K562 (cell line): Measurements from ENCODE around the gene ABHD5. TPM values are rescaled to one million over a fixed set of nuclear protein-coding genes. Genes with fewer than 3 reads are reported as not detected.

Experiments used
- ATAC-seq: fragments of 200-7000 bp; cut with Tn5 transposase; 3 replicates; pipeline ENCODE4 v1.9.1; 2020; ENCODE audit warnings: moderate library complexity
- BruUV-seq: library from RNA; stranded (reverse); fragments of 400-500 nt; replicated peaks from 2 replicates; lab custom pipeline; 2021; lab: Mats Ljungman, UMichigan
- CTCF ChIA-PET: fragments of 300-600 bp; formaldehyde crosslinking; extraction: SDS; loops from one replicate; lab custom pipeline; 2021; ENCODE audit warnings: low intra/inter-chr PET ratio; lab: Yijun Ruan, JAX
- POLR2A ChIA-PET: fragments of 300-600, 350-650 bp; sonication (Branson Sonifier 250); formaldehyde crosslinking; extraction: SDS; loops from one replicate; lab custom pipeline; 2021; ENCODE audit warnings: antibody characterized with exemption, inconsistent platforms; lab: Yijun Ruan, JAX
- DNase-seq, 4 experiments: peaks; one replicate each; pipeline versions ENCODE4 v3.0.0 to v3.0.0-alpha.2; 2011 to 2018; ENCODE audit warnings: low spot score in 3 of 4, mixed read lengths in 3 of 4; ENCODE audit errors: extremely low read depth in 1 of 4
- FAIRE-seq: peaks from 2 replicates; lab custom pipeline; 2011; peaks lifted over from hg19 to GRCh38; lab: Jason Lieb, UNC
- H2AFZ ChIP-seq: 2 replicates; pipeline ENCODE4 v1.6.0; 2011; ENCODE audit warnings: low read depth, low read length, control low read depth, inconsistent platforms
- H3K27ac ChIP-seq: fragments of 200-600 bp; 3 replicates; pipeline ENCODE4 v1.8.0; 2011; ENCODE audit warnings: low read depth, mild to moderate bottlenecking, control low read depth, inconsistent platforms, low read length, moderate library complexity, mixed read lengths; ENCODE audit errors: extremely low read depth
- H3K27me3 ChIP-seq, 2 experiments: fragments of 300-600 bp in 1 of 2; 2 replicates in 1 of 2; 3 replicates in 1 of 2; pipeline versions ENCODE4 v1.6.0 to v1.8.0; 2011; ENCODE audit warnings: inconsistent platforms in 2 of 2, low read length in 2 of 2, mild to moderate bottlenecking in 1 of 2, mixed read lengths in 1 of 2, moderate library complexity in 1 of 2; ENCODE audit not compliant: control insufficient read depth in 2 of 2, insufficient read depth in 2 of 2
- H3K36me3 ChIP-seq: fragments of 300-600 bp; 3 replicates; pipeline ENCODE4 v1.8.0; 2011; ENCODE audit warnings: mild to moderate bottlenecking, low read length, inconsistent platforms; ENCODE audit not compliant: control insufficient read depth, insufficient read depth
- H3K4me1 ChIP-seq, 2 experiments: fragments of 200-600 bp in 1 of 2; replicated peaks in 1 of 2; 2 replicates in 1 of 2; 3 replicates in 1 of 2; pipeline versions ENCODE4 v1.5.1 to v1.8.0; 2011; ENCODE audit warnings: inconsistent platforms in 2 of 2, low read length in 2 of 2, mild to moderate bottlenecking in 1 of 2, mixed read lengths in 1 of 2, moderate library complexity in 1 of 2; ENCODE audit not compliant: control insufficient read depth in 2 of 2, insufficient read depth in 2 of 2
- H3K4me2 ChIP-seq: 2 replicates; pipeline ENCODE4 v1.6.1; 2011; ENCODE audit warnings: low read length, control low read depth, inconsistent platforms, mixed read lengths; ENCODE audit not compliant: insufficient read depth
- H3K4me3 ChIP-seq: fragments of 200-600 bp; sonication (generic), shearing (Covaris generic); 2 replicates; pipeline ENCODE4 v1.5.1; 2016; ENCODE audit warnings: control low read depth, inconsistent platforms
- H3K79me2 ChIP-seq: fragments of 200-600 bp; 3 replicates; pipeline ENCODE4 v1.8.0; 2011; ENCODE audit warnings: low read length, inconsistent platforms; ENCODE audit not compliant: control insufficient read depth, insufficient read depth
- H3K9ac ChIP-seq, 2 experiments: 2 replicates each; pipeline versions ENCODE4 v1.6.0 to v1.6.1; 2011; ENCODE audit warnings: low read depth in 2 of 2, low read length in 2 of 2, control low read depth in 1 of 2, inconsistent platforms in 1 of 2, mild to moderate bottlenecking in 1 of 2, mixed read lengths in 1 of 2; ENCODE audit not compliant: insufficient read depth in 1 of 2
- H3K9me1 ChIP-seq: one replicate; pipeline ENCODE4 v1.6.0; 2011; ENCODE audit warnings: inconsistent platforms, mild to moderate bottlenecking, low read length, moderate library complexity; ENCODE audit not compliant: control insufficient read depth, insufficient read depth
- H3K9me3 ChIP-seq: replicated peaks from 2 replicates; pipeline ENCODE4 v1.5.1; 2011; ENCODE audit warnings: low read depth, low read length, inconsistent platforms; ENCODE audit not compliant: control insufficient read depth, insufficient read depth
- H4K20me1 ChIP-seq: replicated peaks from 2 replicates; pipeline ENCODE4 v1.6.1; 2011; ENCODE audit warnings: low read length, inconsistent platforms, mixed read lengths; ENCODE audit not compliant: control insufficient read depth, insufficient read depth
- HLTF ChIP-seq: fragments of 450-650 bp; IDR thresholded peaks from 2 replicates; pipeline ENCODE4 v1.6.1; 2016
- MEIS2 ChIP-seq: fragments of 450-650 bp; IDR thresholded peaks from 2 replicates; pipeline ENCODE4 v1.6.1; 2014; ENCODE audit warnings: mild to moderate bottlenecking; ENCODE audit not compliant: partially characterized antibody
- POLR2AphosphoS2 ChIP-seq: IDR thresholded peaks from 2 replicates; pipeline ENCODE4 v1.6.1; 2012; ENCODE audit warnings: low read length, improper control_type of control experiment
- POLR3A ChIP-seq: IDR thresholded peaks from 2 replicates; pipeline ENCODE4 v1.6.1; 2011; ENCODE audit warnings: borderline replicate concordance, mild to moderate bottlenecking, moderate library complexity; ENCODE audit not compliant: insufficient read length, insufficient read depth; ENCODE audit errors: extremely low read depth
- STAT5A ChIP-seq: IDR thresholded peaks from 2 replicates; pipeline ENCODE4 v1.6.1; 2012; ENCODE audit warnings: low read length, inconsistent platforms, borderline replicate concordance
- TCF7L2 ChIP-seq: fragments of 150-350 bp; IDR thresholded peaks from 2 replicates; pipeline ENCODE4 v1.6.1; 2016; ENCODE audit warnings: low read depth, mild to moderate bottlenecking, low read length, moderate library complexity
- THRA ChIP-seq: fragments of 450-650 bp; IDR thresholded peaks from 2 replicates; pipeline ENCODE4 v1.6.1; 2017; ENCODE audit warnings: mild to moderate bottlenecking, moderate library complexity
- WGBS: fragments of 100-300 bp; shearing (Covaris generic); methylation state at CpG from one replicate; pipeline ENCODE4 v1.1.6; 2016; ENCODE audit warnings: low coverage, mixed read lengths; ENCODE audit not compliant: insufficient coverage; ENCODE audit errors: missing lambda C conversion rate; 5-methylcytosine and 5-hydroxymethylcytosine counted together
- in situ Hi-C: fragments of 300-500 bp; cut with MboI; formaldehyde crosslinking; loops from 4 replicates; pipeline ENCODE4 v1.15.0; 2018; ENCODE audit warnings: inconsistent platforms, mixed read lengths
- intact Hi-C: fragments of 100-400 bp; cut with micrococcal nuclease; formaldehyde crosslinking; loops from 2 replicates; pipeline ENCODE4 v1.14.2; 2022
- polyA plus RNA-seq, 8 experiments: library from polyadenylated mRNA; depleted of rRNA in 4 of 8; stranded (reverse) in 5 of 8; unstranded in 3 of 8; fragments of >200 nt; fragmentation: Nextera tagmentation in 2 of 8; fragmentation: Illumina TruSeq in 1 of 8; extraction: Ambion mirVana in 2 of 8; extraction: Trizol in 1 of 8; gene quantifications; 2 replicates each; pipeline versions ENCODE4 v1.2.1 to v1.2.3, GENCODE V29; 2011 to 2014; ENCODE audit warnings: inconsistent platforms in 1 of 8, missing spikeins in 1 of 8
- total RNA-seq, 7 experiments: library from RNA; depleted of rRNA in 6 of 7; stranded (reverse); fragments of >200 nt in 6 of 7; fragmentation: Illumina TruSeq in 2 of 7; extraction: Trizol in 2 of 7; gene quantifications; 2 replicates each; pipeline versions ENCODE4 v1.2.1 to v1.2.3, GENCODE V29; 2011 to 2021; ENCODE audit warnings: low replicate concordance in 1 of 7
- TF ChIP-seq, protein P1 (sequence below): fragments of 450-650 bp; IDR thresholded peaks from 2 replicates; pipeline ENCODE4 v1.6.1; 2017; ENCODE audit warnings: antibody characterized with exemption

ABHD5 gene
- total and polyA plus RNA-seq, 9 of the 15 experiments (the other 6 are each of a cell fraction or from before 2014, with no cell fraction given) = 27.8 to 61.7 (median 39.9) TPM

DNA sequence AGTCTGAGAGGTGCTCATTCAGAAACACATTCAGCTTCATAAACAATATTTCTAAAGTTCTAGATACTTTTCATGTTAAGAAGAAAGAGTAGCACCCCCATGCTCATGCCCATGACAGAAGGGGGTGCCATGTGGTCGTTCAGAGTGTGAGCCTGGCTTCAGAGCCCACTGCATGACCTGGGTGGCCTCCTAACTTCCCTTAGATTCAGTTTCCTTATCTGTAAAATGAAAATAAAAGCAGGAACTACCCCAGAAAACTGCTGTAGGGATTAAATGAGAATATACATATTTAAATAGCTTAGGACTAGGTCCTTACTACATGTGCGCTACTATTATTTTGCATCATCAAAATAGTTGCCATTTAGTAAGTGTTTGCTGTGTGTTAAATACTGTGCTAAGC, 69.2 kb downstream of the ABHD5 start:
- ATAC-seq (no peak), DNase-seq (no peak), FAIRE-seq (no peak)
- Histone ChIP-seq H3K4me3 (no peak overlapping the region), H3K4me1 (peaks cover 0 to 8% of the 10 kb centered on the region in 2 experiments; a peak in 3 of 5 replicates), H3K36me3 (no peaks in the 10 kb centered on the region), H3K9me3 (no peaks in the 10 kb centered on the region), H3K9me1 (no peaks in the 10 kb centered on the region), H3K79me2 (no peaks in the 10 kb centered on the region), H3K4me2 (no peak overlapping the region), H3K27me3 (no peaks in the 10 kb centered on the region; a peak in 1 of 5 replicates), H2AFZ (peak overlapping the region; percentile 65; the same call in 1 of the 2 replicates), H3K27ac (no peak overlapping the region), H4K20me1 (0 out of 2 replicates have a peak, but pooled peaks cover 3% of the 10 kb centered on the region), H3K9ac (no peak overlapping the region)
- 39% methylated on average over 2 of the region's 2 CpGs for WGBS
- in situ Hi-C loops (no loop called here), intact Hi-C loops (loop anchor here (1.0 to 10.0 kb wide), 4 partner anchors 69 to 535 kb away; partner anchors contain the start of gene ABHD5)
- POLR2A ChIA-PET = interaction anchor here (0.6 kb wide), 1 partner anchor 27 kb away, joined by 3 read pairs; no protein-coding TSS in a partner anchor
- TF ChIP-seq POLR2AphosphoS2 (no peak), POLR3A (no peak)
- no TSS peak for BruUV-seq
- CTCF ChIA-PET = no interaction called here

DNA sequence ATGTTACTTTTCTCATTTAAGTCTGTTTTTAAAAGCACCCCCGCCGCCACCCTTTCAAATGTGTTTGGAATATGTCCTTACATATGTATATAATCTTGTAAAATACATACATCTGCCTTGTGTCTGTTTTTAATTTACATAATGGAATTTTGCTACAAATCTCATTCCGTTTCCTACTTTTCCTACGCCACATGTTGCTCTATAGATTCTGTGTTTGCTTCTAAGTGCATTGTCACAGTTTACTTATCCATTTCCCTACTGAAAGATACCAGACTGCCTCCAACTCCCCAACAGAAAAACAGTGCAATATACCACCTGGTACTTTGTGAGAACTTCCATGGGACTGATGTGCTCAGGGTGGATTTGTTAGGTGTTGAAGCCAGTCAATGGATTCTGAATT, 70.2 kb downstream of the ABHD5 start:
- no peak overlapping the region for H2AFZ ChIP-seq
- H4K20me1 ChIP-seq = no peaks in the 10 kb centered on the region
- no peak overlapping the region for H3K4me2 ChIP-seq
- WGBS = 40% methylated on average over 4 of the region's 4 CpGs
- no TSS peak for BruUV-seq
- no peaks in the 10 kb centered on the region for H3K9me3 ChIP-seq
- H3K9ac ChIP-seq = no peak overlapping the region
- no peak for ATAC-seq
- POLR2A ChIA-PET = no interaction called here
- peaks cover 0 to 6% of the 10 kb centered on the region in 2 experiments; a peak in 3 of 5 replicates for H3K4me1 ChIP-seq
- no peaks in the 10 kb centered on the region; a peak in 1 of 5 replicates for H3K27me3 ChIP-seq
- CTCF ChIA-PET = no interaction called here
- intact Hi-C loops = loop anchor here (10.0 kb wide), 1 partner anchor 536 kb away; no protein-coding TSS in a partner anchor
- no peaks in the 10 kb centered on the region for H3K9me1 ChIP-seq
- H3K27ac ChIP-seq = no peak overlapping the region
- in situ Hi-C loops = no loop called here
- no peaks in the 10 kb centered on the region for H3K79me2 ChIP-seq
- H3K4me3 ChIP-seq = no peak overlapping the region
- no peak for FAIRE-seq
- DNase-seq = no peak
- H3K36me3 ChIP-seq = no peaks in the 10 kb centered on the region
- no peak for TF ChIP-seq HLTF
- TF ChIP-seq TCF7L2 = no peak
- TF ChIP-seq STAT5A = no peak
- TF ChIP-seq MEIS2 = no peak
- TF ChIP-seq, protein P1, sequence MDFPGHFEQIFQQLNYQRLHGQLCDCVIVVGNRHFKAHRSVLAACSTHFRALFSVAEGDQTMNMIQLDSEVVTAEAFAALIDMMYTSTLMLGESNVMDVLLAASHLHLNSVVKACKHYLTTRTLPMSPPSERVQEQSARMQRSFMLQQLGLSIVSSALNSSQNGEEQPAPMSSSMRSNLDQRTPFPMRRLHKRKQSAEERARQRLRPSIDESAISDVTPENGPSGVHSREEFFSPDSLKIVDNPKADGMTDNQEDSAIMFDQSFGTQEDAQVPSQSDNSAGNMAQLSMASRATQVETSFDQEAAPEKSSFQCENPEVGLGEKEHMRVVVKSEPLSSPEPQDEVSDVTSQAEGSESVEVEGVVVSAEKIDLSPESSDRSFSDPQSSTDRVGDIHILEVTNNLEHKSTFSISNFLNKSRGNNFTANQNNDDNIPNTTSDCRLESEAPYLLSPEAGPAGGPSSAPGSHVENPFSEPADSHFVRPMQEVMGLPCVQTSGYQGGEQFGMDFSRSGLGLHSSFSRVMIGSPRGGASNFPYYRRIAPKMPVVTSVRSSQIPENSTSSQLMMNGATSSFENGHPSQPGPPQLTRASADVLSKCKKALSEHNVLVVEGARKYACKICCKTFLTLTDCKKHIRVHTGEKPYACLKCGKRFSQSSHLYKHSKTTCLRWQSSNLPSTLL = no peak
- TF ChIP-seq THRA = no peak
